HUES64 (cell line): ENCODE data around the gene ARHGEF7.

ENCODE experiments used
- H3K27ac ChIP-seq: 2 replicates; pipeline ENCODE4 v1.7.0; 2013; ENCODE audit warnings: low read depth, low read length, inconsistent platforms
- H3K27me3 ChIP-seq: 2 replicates; pipeline ENCODE4 v1.6.1; 2013; ENCODE audit warnings: mild to moderate bottlenecking, low read length; ENCODE audit not compliant: insufficient read depth
- H3K36me3 ChIP-seq: 2 replicates; pipeline ENCODE4 v1.6.1; 2013; ENCODE audit warnings: mild to moderate bottlenecking, low read length; ENCODE audit not compliant: insufficient read depth
- H3K4me1 ChIP-seq: 2 replicates; pipeline ENCODE4 v1.6.1; 2013; ENCODE audit warnings: mild to moderate bottlenecking, low read length, moderate library complexity; ENCODE audit not compliant: insufficient read depth
- H3K4me3 ChIP-seq: 2 replicates; pipeline ENCODE4 v1.5.1; 2013; ENCODE audit warnings: mild to moderate bottlenecking, low read length, moderate library complexity
- H3K9ac ChIP-seq: 2 replicates; pipeline ENCODE4 v1.6.1; 2013; ENCODE audit warnings: mild to moderate bottlenecking, low read depth, low read length
- H3K9me3 ChIP-seq: 2 replicates; pipeline ENCODE4 v1.6.1; 2013; ENCODE audit warnings: low read depth, low read length; ENCODE audit not compliant: insufficient read depth
- WGBS: fragments of 150-250, 120-280 bp; methylation state at CpG from one replicate; pipeline ENCODE4 v1.1.7; 2013; ENCODE audit warnings: missing lambda C conversion rate; 5-methylcytosine and 5-hydroxymethylcytosine counted together

Gene ARHGEF7

DNA sequence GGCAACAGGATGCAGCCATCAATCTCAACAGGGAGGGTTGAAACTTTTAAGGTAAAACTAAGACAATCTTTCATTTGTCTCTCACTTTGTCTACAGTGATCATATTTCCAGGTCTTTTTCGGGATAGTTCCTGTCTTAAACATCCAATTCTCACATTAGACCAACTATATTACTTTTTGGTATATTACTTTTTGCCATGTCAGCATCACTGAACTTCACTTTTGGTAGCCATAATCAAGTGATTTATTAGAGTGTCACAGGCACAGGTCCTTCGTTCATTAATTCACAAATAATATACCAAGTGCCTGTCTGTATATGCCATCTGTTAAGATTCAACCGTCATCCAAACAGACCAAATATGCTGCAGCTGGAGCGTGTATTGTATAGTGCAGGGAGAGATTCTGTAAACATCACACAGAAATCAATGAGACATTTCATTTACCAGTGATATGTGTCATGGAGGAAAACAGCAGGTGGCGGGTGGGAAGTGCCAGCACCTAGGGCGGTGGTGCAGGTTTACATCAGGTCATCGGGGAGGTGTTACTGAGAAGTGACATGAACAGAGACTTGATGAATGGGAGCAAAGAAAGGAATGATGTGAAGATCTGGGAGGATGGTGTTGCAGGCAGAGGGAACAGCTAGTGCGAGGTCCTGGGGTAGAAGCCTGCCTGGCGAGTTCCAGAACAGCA is 24.9 kb downstream of the ARHGEF7 start:
- Histone ChIP-seq H3K9ac (no peak overlapping the region), H3K9me3 (no peaks in the 10 kb centered on the region), H3K4me1 (no peaks in the 10 kb centered on the region), H3K27me3 (no peaks in the 10 kb centered on the region), H3K4me3 (no peak overlapping the region), H3K36me3 (no peaks in the 10 kb centered on the region), H3K27ac (no peak overlapping the region)
- WGBS, result 93% methylated on average over 8 of the region's 9 CpGs

DNA sequence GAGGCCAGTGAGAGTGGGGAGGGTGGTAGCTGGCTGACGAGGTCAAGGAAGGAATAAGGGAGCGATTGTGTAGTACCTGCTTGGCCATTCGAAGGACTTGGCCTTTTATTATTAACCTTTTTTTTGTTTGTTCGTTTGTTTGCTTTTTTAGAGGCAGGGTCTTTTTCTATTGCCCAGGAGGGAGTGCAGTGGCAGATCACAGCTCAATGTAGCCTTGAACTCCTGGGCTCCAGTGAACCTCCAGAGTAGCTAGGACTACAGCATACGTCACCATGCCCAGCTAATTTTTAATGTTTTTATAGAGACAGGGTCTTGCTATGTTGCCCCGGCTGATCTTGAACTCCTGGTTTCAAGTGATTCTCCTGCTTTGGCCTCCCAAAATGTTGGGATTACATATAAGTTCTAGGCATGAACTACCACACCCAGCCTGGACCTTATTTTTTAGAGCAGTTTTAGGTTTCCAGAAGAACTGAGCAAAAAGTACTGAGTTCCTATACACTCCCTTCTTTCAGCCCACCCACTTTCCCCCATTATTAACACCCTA is 25.5 kb downstream of the ARHGEF7 start:
- H3K4me1 ChIP-seq, result no peaks in the 10 kb centered on the region
- no peaks in the 10 kb centered on the region for H3K27me3 ChIP-seq
- no peaks in the 10 kb centered on the region for H3K9me3 ChIP-seq
- no peak overlapping the region for H3K27ac ChIP-seq
- no peaks in the 10 kb centered on the region for H3K36me3 ChIP-seq
- H3K9ac ChIP-seq, result no peak overlapping the region
- WGBS, result 88% methylated on average over 6 of the region's 6 CpGs
- no peak overlapping the region for H3K4me3 ChIP-seq

DNA sequence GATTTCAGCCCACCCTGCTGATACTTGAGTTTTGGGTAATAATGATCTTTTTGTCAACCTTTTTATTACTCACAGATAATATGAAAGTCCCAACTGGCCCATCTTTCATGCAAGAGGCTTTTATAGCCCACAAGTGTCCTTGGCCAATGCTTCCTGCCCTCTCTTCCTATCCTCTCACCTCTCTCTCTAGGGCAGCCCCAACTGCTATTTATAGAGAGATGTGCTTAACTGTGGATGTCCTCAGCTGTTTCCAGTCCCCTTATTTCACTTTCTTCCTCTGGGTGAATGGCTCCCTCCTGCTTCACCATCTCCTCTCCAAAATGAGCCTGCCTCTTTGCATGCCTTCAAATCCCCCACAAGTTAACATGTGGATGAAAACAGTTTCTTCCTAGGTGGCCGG is 27.4 kb downstream of the ARHGEF7 start:
- Histone ChIP-seq H3K9me3 (no peaks in the 10 kb centered on the region), H3K36me3 (no peaks in the 10 kb centered on the region), H3K9ac (no peak overlapping the region), H3K4me3 (no peak overlapping the region), H3K27ac (no peak overlapping the region), H3K27me3 (no peaks in the 10 kb centered on the region), H3K4me1 (no peaks in the 10 kb centered on the region)
- 91% methylated on average over 1 of the region's 1 CpG for WGBS

DNA sequence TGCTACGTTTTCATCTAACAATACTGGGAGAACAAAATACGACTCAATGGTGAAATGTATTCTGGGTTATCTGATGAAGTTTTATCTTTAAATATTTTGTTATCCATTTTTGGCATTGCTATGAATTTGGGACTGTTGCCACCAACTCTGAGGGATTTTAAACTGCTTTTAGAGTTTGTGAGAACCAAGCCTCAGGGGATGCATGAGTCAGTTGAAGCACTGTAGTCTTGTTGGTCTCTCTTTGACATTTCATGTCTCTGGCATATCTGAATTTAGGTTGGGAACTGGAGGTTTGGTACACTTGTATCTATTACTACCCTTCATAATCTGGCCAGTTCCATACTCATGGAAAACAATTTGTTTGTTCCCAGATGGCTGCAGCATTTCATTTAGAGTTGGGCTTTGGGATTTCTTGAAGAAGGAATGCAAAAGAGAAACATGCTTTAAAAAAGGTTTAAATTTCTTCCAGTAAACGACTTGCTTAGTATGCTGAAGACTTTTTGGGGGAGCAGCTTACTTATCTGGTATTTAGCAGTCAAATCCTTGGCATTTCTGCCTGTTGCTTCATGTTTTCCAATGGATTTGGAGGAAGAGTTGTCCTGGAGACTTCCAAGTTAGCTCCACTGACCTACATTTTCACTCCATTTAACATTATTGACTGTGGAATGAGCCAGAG is 28.9 kb downstream of the ARHGEF7 start:
- H3K36me3 ChIP-seq, result no peaks in the 10 kb centered on the region
- no peaks in the 10 kb centered on the region; the same call in 1 of the 2 replicates for H3K27me3 ChIP-seq
- H3K9ac ChIP-seq, result no peak overlapping the region
- no peaks in the 10 kb centered on the region for H3K4me1 ChIP-seq
- H3K9me3 ChIP-seq, result no peaks in the 10 kb centered on the region
- no peak overlapping the region for H3K27ac ChIP-seq
- 75% methylated on average over 3 of the region's 3 CpGs for WGBS
- no peak overlapping the region for H3K4me3 ChIP-seq

DNA sequence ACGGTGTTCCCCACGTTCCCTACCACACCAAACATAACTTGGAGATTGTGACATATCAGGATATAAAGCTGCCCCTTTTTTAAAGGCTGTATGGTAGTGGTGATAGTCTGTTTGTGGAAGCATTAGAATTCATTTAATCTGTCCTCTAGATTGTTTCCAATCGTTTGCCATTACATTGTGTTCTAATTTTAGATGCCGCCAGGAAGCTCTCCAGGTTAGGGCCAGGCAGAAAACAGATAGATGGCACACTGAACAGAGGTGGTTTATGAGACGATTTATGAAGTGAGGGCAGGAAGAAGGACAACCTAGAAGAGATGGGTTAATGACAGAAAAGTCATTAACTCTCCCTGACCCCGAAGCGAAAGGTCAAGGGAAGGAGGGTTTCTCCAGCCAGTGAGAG is 30.0 kb downstream of the ARHGEF7 start:
- H3K4me1 ChIP-seq, result no peaks in the 10 kb centered on the region
- peaks cover 3% of the 10 kb centered on the region; the same call in 1 of the 2 replicates for H3K27me3 ChIP-seq
- H3K27ac ChIP-seq, result no peak overlapping the region
- H3K9me3 ChIP-seq, result no peaks in the 10 kb centered on the region
- H3K36me3 ChIP-seq, result no peaks in the 10 kb centered on the region
- no peak overlapping the region for H3K9ac ChIP-seq
- 90% methylated on average over 5 of the region's 7 CpGs for WGBS
- H3K4me3 ChIP-seq, result no peak overlapping the region

DNA sequence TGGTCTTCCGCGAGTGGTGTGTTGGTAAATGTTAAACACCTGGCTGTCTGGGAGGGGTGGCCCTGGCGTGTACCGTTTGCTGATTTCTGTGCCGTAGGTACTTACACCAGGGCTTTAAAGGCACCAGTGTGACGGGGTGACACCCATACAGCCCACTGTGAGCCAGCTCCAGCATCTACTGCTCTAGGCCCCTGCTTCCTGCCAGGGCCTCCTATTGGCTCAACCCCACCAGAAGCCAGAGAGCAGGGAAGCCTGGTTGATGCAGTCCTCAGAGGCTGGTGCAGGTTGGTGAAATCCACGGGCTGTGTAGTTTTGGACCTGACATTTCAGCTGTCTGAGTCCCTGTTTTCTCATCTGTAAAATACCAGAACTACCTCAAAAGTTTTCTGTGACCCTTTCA is 30.4 kb downstream of the ARHGEF7 start:
- Histone ChIP-seq H3K27me3 (peaks cover 5% of the 10 kb centered on the region; the same call in 1 of the 2 replicates), H3K27ac (no peak overlapping the region), H3K4me3 (no peak overlapping the region), H3K9ac (no peak overlapping the region), H3K9me3 (no peaks in the 10 kb centered on the region), H3K36me3 (no peaks in the 10 kb centered on the region), H3K4me1 (no peaks in the 10 kb centered on the region)
- WGBS, result 91% methylated on average over 7 of the region's 7 CpGs

DNA sequence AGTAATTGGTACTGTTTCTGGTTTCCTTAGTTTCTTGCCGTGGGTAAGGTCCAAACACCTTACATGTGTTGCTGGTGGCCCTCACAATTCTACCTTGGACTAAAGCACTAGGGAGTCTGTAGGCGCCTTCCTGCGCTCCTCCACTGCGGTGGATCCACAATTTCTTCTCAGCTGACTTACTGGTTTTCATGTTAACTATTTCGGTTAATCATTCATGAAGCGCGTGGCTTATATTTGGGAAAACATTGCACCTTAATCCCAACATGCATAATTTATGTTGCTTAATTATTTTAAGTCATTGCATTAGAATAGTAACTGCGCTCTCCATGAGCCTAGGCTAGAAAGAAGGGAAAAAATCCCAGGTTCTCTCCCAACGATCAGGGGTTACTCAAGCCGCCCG is 37.7 kb downstream of the ARHGEF7 start:
- WGBS, result 26% methylated on average over 11 of the region's 11 CpGs
- H3K36me3 ChIP-seq, result peaks cover 3% of the 10 kb centered on the region; the same call in 1 of the 2 replicates
- peak overlapping the region; percentile 89 for H3K9ac ChIP-seq
- peak overlapping the region; percentile 92 for H3K4me3 ChIP-seq
- peaks cover 12% of the 10 kb centered on the region for H3K4me1 ChIP-seq
- peaks cover 5% of the 10 kb centered on the region; the same call in 1 of the 2 replicates for H3K27me3 ChIP-seq
- no peaks in the 10 kb centered on the region for H3K9me3 ChIP-seq
- peak overlapping the region; percentile 91 for H3K27ac ChIP-seq

DNA sequence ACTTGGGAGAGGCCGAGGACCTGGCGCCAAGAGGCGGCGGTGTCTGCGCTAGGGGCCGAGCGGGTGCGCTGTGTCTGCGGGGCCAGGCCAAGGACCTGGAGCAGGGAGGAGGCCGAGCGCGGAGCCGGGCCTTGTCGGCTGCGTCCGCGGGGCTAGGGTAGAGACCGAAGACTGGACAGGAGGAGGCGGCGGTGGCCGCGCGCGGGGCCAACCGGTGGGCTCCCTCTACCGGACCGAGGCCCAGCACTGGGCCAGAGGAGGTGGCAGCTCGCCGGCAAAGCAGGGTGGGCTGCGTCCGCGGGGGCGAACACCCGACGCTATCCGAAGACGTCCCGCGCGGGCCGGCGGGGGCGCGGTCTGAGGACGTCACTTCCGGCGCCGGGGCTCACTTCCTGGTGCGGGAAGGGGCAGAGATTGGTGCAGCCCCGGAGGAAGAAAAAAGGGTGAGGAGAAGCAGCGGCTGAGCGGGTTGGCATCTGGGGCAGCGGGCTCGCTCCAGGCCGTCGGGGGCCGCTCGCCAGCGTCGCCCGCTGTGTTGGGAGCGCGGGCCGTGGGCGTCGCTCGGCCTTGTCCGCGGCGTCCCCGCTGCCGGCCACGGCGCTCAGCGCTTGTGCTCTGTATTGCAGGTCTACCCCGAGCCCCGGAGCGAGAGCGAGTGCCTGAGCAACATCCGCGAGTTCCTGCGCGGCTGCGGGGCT is 38.3 kb downstream of the ARHGEF7 start:
- Histone ChIP-seq H3K9ac (peak overlapping the region; percentile 89), H3K36me3 (peaks cover 4% of the 10 kb centered on the region), H3K4me3 (peak overlapping the region; percentile 92), H3K4me1 (peaks cover 12% of the 10 kb centered on the region), H3K9me3 (no peaks in the 10 kb centered on the region), H3K27me3 (peaks cover 5% of the 10 kb centered on the region; the same call in 1 of the 2 replicates), H3K27ac (peak overlapping the region; percentile 91)
- WGBS, result under 1% methylated on average over 84 of the region's 84 CpGs

DNA sequence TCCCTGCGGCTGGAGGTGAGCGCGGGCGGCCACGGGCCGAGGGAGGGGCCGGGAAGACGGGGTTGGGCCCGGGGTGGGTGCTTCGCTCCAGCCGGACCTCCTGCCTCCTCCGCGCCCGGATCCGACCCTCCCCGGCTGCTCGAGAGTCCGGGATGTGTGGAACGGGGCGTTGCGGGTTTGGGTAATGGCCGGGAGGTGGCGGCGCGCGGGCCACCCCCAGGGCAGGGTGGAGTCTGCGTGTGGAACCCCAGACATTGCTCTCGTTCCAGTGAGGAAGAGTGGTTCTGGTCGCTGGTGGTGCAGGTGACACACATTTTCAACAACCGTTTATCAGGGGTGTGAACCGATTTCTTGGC is 38.8 kb downstream of the ARHGEF7 start:
- Histone ChIP-seq H3K4me3 (peak overlapping the region; percentile 92), H3K27me3 (peaks cover 5% of the 10 kb centered on the region; the same call in 1 of the 2 replicates), H3K27ac (peak overlapping the region; percentile 91), H3K9ac (peak overlapping the region; percentile 89), H3K36me3 (peaks cover 10% of the 10 kb centered on the region), H3K4me1 (peaks cover 12% of the 10 kb centered on the region), H3K9me3 (no peaks in the 10 kb centered on the region)
- WGBS, result under 1% methylated on average over 31 of the region's 31 CpGs

DNA sequence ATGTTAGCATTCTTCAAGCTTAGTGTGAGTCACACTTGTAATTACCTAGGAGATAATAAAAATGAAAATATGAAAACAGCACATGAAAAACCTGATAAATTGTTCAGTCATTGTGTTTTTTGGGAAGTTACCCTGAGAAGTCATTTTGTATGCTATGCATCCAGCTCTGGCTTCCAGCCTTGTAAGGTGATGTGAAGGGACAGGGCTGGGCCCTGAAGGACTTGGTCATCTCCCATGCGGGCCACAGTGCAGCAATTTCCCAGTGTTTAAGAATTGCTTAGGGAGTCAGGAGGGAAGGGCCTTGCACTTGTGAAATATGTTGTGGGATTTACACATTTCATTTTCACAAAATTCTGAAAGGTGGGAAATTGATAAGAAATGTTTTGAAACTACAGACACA is 41.3 kb downstream of the ARHGEF7 start:
- H3K27me3 ChIP-seq, result no peaks in the 10 kb centered on the region
- H3K4me3 ChIP-seq, result no peak overlapping the region
- 96% methylated on average over 1 of the region's 1 CpG for WGBS
- H3K36me3 ChIP-seq, result peaks cover 20% of the 10 kb centered on the region
- no peak overlapping the region for H3K9ac ChIP-seq
- no peaks in the 10 kb centered on the region for H3K9me3 ChIP-seq
- no peak overlapping the region for H3K27ac ChIP-seq
- H3K4me1 ChIP-seq, result peaks cover 12% of the 10 kb centered on the region
